ENCODE results near the gene LRP6. TPM values are rescaled to one million over a fixed set of nuclear protein-coding genes. Genes with fewer than 3 reads are reported as not detected.
A peak's percentile ranks its signal among the peaks of the same experiment; 100 is the strongest.
"Not testable (repeated sequence)": the region's sequence is repeated elsewhere in the genome, so short reads cannot be mapped to it uniquely, and the experiment has no call there.

Gene LRP6
- total RNA-seq, 1 experiment from 2014 or later = 21.2 TPM

DNA sequence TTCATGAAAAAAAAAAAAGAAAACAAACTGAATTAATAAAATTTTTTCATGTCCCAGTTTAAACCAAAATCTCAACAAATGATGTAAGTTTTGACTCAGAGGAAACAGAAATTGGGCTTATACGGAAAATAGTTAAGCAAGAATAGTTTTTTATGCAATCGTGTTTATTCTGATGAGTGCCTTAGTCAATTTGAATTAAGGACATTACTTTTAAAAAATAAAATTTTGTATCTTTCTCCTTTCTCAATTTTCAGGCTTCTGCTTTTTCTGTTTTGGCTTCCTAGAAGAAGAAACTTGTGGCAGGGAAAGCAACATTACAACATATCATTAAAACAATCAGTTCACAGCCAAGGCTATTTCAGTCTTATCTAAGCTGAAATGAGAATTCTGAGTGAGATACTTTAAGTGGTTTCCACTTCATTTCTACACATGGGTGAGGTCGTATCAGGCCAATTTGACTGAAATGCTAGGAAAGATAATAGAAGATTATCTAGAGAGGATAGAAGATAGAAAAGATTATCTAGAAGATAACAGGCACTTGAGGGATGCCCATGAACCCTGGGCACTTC, 143.7 kb downstream of the LRP6 start:
- DNase-seq (ENCODE audit: low read depth) = no peak

DNA sequence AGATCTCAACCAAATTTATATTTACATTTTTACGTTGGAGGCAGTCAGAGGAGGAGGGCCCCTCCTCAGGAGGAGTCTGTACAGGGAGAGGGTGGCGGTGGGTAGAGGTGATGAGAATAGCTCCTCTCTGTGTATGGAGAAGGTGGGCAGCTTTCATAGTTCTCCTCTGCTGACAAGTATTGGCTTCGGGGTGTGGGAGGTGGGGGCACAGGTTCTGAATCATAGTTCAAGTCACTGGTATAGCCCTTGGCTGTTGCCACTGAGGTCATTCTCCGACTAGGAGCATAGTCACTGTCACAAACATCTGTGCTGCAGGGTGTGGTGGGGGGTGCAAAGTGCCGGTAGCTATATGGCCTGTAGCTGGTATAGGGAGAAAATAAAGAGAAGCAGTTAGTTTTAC, 145.8 kb downstream of the LRP6 start:
- DNase-seq (ENCODE audit: low read depth) = no peak

GRCh38 chr12:12116677-12117076, 150.2 kb downstream of the LRP6 start:
- DNase-seq (ENCODE audit: low read depth) = no peak

- DNase-seq (ENCODE audit: low read depth) = no peak
Measured at GRCh38 chr12:12115514-12115913, 151.3 kb downstream of the LRP6 start.

DNA sequence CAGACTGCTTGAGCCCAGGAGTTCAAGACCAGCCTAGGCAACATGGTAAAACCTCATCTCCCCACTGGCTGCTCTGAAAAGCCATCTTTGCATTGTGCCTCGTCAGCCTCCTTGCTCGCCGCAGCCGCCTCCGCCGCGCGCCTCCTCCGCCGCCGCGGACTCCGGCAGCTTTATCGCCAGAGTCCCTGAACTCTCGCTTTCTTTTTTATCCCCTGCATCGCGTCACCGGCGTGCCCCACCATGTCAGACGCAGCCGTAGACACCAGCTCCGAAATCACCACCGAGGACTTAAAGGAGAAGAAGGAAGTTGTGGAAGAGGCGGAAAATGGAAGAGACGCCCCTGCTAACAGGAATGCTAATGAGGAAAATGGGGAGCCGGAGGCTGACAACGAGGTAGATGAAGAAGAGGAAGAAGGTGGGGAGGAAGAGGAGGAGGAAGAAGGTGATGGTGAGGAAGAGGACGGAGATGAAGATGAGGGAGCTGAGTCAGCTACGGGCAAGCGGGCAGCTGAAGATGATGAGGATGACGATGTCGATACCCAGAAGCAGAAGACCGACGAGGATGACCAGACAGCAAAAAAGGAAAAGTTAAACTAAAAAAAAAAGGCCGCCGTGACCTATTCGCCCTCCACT, 155.8 kb downstream of the LRP6 start:
- not testable (repeated sequence) for DNase-seq (ENCODE audit: low read depth)

GRCh38 chr12:12108441-12109058, 158.3 kb downstream of the LRP6 start:
- no peak for DNase-seq (ENCODE audit: low read depth)

DNA sequence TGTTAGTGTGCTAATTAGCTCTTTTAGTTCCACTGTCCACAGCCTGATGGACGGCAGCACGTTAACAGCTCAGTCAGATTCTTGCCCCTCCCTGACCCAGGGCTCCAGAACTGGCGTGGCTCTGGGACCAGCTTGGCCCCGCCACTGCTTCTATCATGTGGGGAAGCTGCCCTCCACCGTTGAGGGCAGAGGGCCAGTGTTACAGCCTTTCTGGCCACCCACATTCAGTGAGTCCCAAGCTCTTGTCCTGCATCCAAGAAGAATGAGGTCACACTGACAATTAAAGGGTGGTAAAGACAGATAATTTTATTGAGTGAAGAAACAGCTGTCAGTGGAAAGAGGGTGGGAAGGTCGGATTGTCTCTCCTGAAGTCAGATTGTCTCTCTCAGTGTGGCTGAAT, 159.2 kb downstream of the LRP6 start:
- no peak for DNase-seq (ENCODE audit: low read depth)

DNA sequence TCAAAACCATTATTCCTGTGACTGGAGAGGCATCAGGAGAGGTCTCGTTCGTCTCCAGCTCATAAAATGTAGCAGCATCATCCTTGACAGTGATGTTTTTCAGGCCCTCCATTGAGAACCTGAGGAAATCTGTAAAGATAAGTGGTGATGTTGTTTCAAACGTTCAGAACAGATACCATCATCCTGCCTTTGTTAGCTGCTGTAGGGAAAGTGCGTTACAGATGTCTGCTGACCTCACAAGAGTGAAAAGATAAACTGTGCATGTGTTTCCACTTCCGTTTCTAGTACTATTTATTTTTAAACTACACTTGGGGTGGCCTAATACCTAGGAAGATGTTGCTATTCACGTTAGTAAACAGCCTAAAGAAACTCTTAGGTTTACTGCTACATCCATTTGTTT, 167.7 kb downstream of the LRP6 start:
- DNase-seq (ENCODE audit: low read depth) = no peak

GRCh38 chr12:12098691-12099015, 168.2 kb downstream of the LRP6 start:
- no peak for DNase-seq (ENCODE audit: low read depth)

DNA sequence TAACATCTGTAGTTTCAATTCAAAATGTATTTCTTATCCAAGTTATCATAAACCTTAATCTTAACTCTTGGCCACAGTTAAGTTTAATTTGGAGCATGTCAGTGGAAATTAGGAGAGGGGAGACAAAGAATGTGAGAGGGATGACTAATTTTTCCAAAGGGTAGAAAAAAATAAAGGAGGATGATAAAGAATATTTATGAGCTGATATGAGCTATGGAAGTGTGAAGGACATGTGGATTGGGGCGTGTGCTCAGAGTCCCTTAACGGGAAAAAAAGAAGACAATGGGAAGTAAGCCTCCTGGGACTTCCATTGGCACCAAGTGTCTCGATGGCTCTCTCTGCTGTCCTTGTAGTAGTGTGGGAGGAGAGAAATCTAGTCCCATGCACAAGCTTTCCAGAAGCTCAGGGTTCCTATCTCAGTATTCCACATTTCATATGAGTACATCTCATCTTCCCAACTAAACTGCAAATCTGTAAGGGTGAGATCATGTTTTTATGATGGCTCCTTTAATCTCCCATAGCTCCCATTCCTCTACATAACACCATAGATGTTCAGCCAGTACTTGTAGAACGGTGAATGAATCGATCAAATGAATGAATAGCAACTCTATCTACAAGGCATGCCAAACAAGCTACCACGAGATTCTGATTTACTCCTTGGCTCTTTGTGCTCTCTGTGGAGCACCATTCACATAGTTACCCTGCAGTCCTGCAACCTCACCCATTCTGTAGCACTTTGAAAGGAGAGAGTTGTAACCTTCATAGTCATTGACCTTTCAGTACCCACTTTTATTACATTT, 168.8 kb downstream of the LRP6 start:
- no peak for DNase-seq (ENCODE audit: low read depth)

GRCh38 chr12:12095021-12095420, 171.8 kb downstream of the LRP6 start:
- no peak for DNase-seq (ENCODE audit: low read depth)

- no peak for DNase-seq (ENCODE audit: low read depth)
Measured at GRCh38 chr12:12094481-12094880, 172.4 kb downstream of the LRP6 start.

GRCh38 chr12:12091977-12092663, 174.7 kb downstream of the LRP6 start:
- no peak for DNase-seq (ENCODE audit: low read depth)

GRCh38 chr12:12091071-12091470, 175.8 kb downstream of the LRP6 start:
- DNase-seq (ENCODE audit: low read depth) = no peak

DNA sequence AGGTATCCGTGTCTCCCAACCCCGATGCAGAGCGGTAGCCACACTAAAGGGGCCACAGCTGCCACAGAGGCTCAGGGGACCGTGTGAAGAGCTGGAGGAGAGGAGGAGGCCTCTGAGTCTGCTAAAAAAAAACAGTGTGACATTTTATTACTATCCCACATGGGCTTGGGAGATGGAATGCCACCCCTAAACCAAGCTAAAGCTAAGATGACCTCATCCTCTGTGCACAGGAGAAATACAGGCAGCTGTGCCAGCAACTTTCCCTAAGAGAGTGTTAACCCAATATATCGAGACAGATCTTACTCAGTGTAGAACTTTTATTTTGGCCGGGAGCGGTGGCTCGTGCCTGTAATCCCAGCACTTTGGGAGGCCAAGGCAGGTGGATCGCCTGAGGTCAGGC, 178.1 kb downstream of the LRP6 start:
- DNase-seq (ENCODE audit: low read depth) = no peak

DNA sequence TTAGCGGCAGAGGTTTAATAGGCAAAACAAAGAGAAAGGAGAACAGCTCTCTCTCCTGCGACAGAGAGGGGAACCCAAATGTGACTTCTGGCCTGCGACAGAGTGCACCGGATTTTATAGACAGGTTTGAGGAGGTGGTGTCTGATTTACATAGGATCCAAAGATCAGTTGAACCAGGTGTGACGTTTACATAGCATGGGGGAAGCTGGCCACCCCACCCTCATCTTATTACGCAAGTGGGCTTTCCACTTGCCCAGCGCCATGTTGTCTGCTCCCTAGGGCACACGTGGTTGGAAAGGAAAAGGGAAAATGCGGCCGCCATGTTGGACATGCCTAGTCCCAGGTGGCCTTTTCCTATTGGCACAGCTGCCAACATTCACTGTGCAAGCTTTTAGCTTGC, 178.7 kb downstream of the LRP6 start:
- no peak for DNase-seq (ENCODE audit: low read depth)

DNA sequence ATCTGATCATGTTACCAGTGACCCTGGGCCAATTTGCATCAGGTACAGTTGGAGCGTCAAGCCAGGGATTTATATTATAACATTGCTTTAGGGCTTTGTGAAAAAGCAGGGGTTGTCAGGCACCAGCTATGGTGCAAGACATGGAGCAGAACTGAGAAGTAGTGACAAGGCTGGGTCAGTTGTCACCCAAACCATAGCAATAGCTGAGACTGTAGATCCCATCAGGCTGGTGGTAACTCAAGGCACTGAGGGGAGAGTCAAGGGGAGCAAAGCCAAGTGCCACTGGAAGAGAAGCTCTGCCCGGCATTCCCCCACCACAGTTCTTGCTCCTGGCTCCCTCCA, 179.2 kb downstream of the LRP6 start:
- DNase-seq (ENCODE audit: low read depth) = no peak

GRCh38 chr12:12086973-12087692, 179.7 kb downstream of the LRP6 start:
- DNase-seq (ENCODE audit: low read depth) = no peak

GRCh38 chr12:12086362-12086761, 180.5 kb downstream of the LRP6 start:
- no peak for DNase-seq (ENCODE audit: low read depth)

DNA sequence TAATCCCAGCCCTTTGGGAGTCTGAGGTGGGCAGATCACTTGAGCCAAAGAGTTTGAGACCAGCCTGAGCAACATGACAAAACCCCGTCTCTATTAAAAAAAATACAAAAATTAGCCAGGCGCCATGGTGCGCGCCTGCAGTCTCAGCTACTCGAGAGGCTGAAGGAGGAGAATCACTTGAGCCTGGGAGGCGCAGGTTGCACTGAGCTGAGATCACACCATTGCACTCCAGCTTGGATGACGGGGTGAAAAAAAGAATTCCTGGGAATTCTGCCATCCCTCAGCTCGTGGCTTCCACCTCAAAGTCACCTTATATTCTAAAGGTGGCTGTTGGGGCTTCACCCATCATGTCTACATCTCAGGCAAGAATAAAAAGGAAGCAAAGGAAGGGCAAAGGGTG, 183.2 kb downstream of the LRP6 start:
- no peak for DNase-seq (ENCODE audit: low read depth)

DNA sequence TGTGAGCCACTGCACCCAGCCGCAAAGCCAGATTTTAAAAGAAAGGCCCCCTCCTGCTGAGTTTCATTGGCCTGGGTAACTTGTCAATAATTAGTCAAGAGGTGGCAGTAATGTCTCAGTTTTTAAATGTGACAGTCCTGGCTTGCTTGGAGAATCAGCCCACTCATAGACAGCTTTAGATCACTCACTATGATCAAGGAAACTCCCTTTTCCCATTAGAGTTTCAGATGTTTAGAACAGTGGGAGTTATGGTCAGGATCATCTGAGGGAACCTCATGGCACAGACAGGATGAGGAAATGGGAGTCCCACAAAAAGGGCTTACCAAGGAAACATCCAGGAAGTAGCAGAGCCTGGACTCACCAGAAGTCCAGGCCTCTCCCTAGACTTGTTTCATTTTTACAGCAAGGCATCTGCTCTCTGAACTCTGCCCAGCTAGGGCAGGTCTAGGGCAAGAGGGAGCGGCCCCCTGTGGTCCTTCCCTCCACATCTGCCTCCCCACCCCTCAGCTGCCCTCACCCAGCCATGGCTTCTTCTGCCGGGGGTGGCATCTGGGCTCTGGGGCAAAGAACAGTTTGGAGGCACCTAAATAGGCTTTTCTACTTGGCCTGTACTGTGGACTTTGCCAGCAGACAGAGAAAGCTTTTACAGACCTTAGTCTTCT, 184.9 kb downstream of the LRP6 start:
- peak; percentile 65 for DNase-seq (ENCODE audit: low read depth)
